HAP-1 (cell line): ENCODE results near the gene NR3C2.
A peak's percentile ranks its signal among the peaks of the same experiment; 100 is the strongest.

ENCODE experiments used
- DNase-seq, 2 experiments: peaks; one replicate each; pipeline ENCODE4 v3.0.0-alpha.2; 2016 to 2020; ENCODE audit warnings: low spot score in 2 of 2
- H3K27me3 ChIP-seq: fragments of 250-450 bp; sonication (Bioruptor Pico); 2 replicates; pipeline ENCODE4 v1.5.1; 2020; ENCODE audit warnings: low read depth, mild to moderate bottlenecking, moderate library complexity
- H3K36me3 ChIP-seq: fragments of 250-450 bp; sonication (Bioruptor Pico); replicated peaks from 2 replicates; pipeline ENCODE4 v1.5.1; 2020; ENCODE audit warnings: mild to moderate bottlenecking
- H3K4me1 ChIP-seq: fragments of 250-450 bp; sonication (Bioruptor Pico); 2 replicates; pipeline ENCODE4 v1.5.1; 2020; ENCODE audit warnings: mild to moderate bottlenecking
- H3K4me3 ChIP-seq: fragments of 250-450 bp; sonication (Bioruptor Pico); 2 replicates; pipeline ENCODE4 v1.5.1; 2020; ENCODE audit warnings: mild to moderate bottlenecking, moderate library complexity
- H3K9me3 ChIP-seq: fragments of 250-450 bp; sonication (Bioruptor Pico); 2 replicates; pipeline ENCODE4 v1.5.1; 2020; ENCODE audit warnings: mild to moderate bottlenecking, moderate library complexity
- in situ Hi-C: fragments of 300-500 bp; cut with MboI; formaldehyde crosslinking; loops from 3 replicates; pipeline ENCODE4 v1.14.3; 2020; ENCODE audit warnings: low sequenced_read_pairs, inconsistent platforms, mixed read lengths

NR3C2 gene

GRCh38 chr4:148072789-148073188, 369.4 kb downstream of the NR3C2 start:
- in situ Hi-C loops = no loop called here
- no peak for DNase-seq
- no peak overlapping the region for H3K4me3 ChIP-seq

GRCh38 chr4:148071009-148071408, 371.2 kb downstream of the NR3C2 start:
- no peak for DNase-seq
- H3K4me3 ChIP-seq = no peak overlapping the region
- H3K36me3 ChIP-seq = no peaks in the 10 kb centered on the region
- H3K27me3 ChIP-seq = no peaks in the 10 kb centered on the region
- in situ Hi-C loops = no loop called here
- H3K9me3 ChIP-seq = no peaks in the 10 kb centered on the region
- peaks cover 4% of the 10 kb centered on the region; the same call in 1 of the 2 replicates for H3K4me1 ChIP-seq

More at GRCh38 chr4:148072789-148073188, 369.4 kb downstream of the NR3C2 start:
- H3K9me3 ChIP-seq = no peaks in the 10 kb centered on the region
- no peaks in the 10 kb centered on the region for H3K27me3 ChIP-seq
- peaks cover 4% of the 10 kb centered on the region; the same call in 1 of the 2 replicates for H3K4me1 ChIP-seq
- H3K36me3 ChIP-seq = no peaks in the 10 kb centered on the region

GRCh38 chr4:148069895-148070178, 372.4 kb downstream of the NR3C2 start:
- in situ Hi-C loops = no loop called here
- Histone ChIP-seq H3K9me3 (no peaks in the 10 kb centered on the region), H3K36me3 (no peaks in the 10 kb centered on the region), H3K4me1 (peaks cover 4% of the 10 kb centered on the region; the same call in 1 of the 2 replicates), H3K4me3 (no peak overlapping the region), H3K27me3 (no peaks in the 10 kb centered on the region)
- no peak for DNase-seq

- no peak for DNase-seq
- peaks cover 4% of the 10 kb centered on the region; the same call in 1 of the 2 replicates for H3K4me1 ChIP-seq
- in situ Hi-C loops = no loop called here
- H3K27me3 ChIP-seq = no peaks in the 10 kb centered on the region
- H3K36me3 ChIP-seq = no peaks in the 10 kb centered on the region
- H3K9me3 ChIP-seq = no peaks in the 10 kb centered on the region
- no peak overlapping the region for H3K4me3 ChIP-seq
Observed at GRCh38 chr4:148069086-148069894, 372.9 kb downstream of the NR3C2 start.

DNA sequence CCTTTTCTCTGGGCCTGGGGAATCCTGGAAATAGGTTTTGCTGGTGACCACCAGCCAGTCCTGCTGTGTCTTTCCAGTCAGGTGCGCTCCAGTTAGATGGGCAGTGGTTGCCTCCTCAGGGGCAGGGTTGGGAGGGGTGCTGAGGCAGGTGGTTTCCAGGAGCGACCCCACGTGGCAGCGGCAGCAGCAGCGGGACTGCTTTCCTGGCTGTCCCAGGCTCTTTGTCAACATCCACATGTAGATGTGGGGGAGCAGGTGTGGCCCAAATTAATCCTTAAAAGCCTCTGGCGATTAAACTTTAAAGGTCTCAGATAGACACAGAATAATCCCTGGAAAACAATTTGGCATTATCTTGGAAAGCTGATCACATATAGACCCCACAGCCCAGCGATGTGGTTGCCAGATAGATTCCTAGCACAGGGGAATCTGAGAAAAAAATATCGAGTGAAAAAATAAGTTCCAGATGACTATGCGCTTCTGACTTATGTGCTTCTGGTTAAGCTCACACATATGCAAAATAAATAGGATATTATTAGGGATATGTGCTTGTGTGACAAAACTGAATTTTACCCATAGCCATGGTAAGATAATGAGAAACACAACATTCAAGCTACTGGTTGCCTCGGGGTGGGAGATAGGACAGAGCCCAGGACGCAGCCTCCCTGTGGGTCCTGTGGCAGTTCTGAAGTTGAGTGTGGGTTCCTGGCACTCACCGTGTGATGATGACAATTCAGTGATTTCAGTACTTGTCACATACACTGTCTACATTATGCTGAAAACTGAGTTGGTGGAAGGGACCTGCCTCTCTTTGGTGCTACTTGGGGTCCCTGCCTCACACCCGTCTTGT, 373.9 kb downstream of the NR3C2 start:
- Histone ChIP-seq H3K4me3 (no peak overlapping the region), H3K27me3 (no peaks in the 10 kb centered on the region), H3K9me3 (no peaks in the 10 kb centered on the region), H3K4me1 (peaks cover 4% of the 10 kb centered on the region; the same call in 1 of the 2 replicates), H3K36me3 (no peaks in the 10 kb centered on the region)
- peak in 1 of 2 experiments; percentile 21 for DNase-seq
- in situ Hi-C loops = no loop called here

GRCh38 chr4:148067301-148067916, 374.8 kb downstream of the NR3C2 start:
- Histone ChIP-seq H3K36me3 (no peaks in the 10 kb centered on the region), H3K9me3 (no peaks in the 10 kb centered on the region), H3K4me1 (peaks cover 4% of the 10 kb centered on the region; the same call in 1 of the 2 replicates), H3K27me3 (no peaks in the 10 kb centered on the region), H3K4me3 (no peak overlapping the region)
- in situ Hi-C loops = no loop called here
- no peak for DNase-seq

- H3K4me1 ChIP-seq = peaks cover 13% of the 10 kb centered on the region
- H3K4me3 ChIP-seq = no peak overlapping the region
- H3K27me3 ChIP-seq = no peaks in the 10 kb centered on the region
- no peak for DNase-seq
- no peaks in the 10 kb centered on the region for H3K36me3 ChIP-seq
- in situ Hi-C loops = no loop called here
- H3K9me3 ChIP-seq = no peaks in the 10 kb centered on the region
Observed at GRCh38 chr4:148065075-148065474, 377.1 kb downstream of the NR3C2 start.

DNA sequence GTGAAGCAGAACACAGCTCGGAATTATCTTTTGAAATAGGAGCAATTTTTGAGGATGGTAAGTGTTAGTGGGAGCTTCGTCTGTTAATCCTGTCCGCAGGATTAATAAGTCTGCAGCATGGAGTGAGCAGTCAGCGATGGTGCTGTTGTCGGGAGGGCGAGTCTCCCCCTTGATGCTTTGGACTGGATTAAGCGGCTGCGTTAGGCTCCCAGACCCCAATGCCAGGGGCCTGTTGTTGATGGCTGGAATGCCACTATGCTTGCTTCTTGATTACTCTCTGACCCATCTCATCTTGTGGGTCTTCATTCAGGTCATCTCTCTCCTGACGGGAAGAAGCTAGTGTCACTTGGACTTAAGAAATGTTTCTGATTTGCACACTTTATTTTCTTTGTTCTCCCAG, 377.8 kb downstream of the NR3C2 start:
- Histone ChIP-seq H3K4me1 (peaks cover 13% of the 10 kb centered on the region), H3K27me3 (no peaks in the 10 kb centered on the region), H3K9me3 (no peaks in the 10 kb centered on the region), H3K4me3 (no peak overlapping the region), H3K36me3 (no peaks in the 10 kb centered on the region)
- in situ Hi-C loops = no loop called here
- DNase-seq = no peak

DNA sequence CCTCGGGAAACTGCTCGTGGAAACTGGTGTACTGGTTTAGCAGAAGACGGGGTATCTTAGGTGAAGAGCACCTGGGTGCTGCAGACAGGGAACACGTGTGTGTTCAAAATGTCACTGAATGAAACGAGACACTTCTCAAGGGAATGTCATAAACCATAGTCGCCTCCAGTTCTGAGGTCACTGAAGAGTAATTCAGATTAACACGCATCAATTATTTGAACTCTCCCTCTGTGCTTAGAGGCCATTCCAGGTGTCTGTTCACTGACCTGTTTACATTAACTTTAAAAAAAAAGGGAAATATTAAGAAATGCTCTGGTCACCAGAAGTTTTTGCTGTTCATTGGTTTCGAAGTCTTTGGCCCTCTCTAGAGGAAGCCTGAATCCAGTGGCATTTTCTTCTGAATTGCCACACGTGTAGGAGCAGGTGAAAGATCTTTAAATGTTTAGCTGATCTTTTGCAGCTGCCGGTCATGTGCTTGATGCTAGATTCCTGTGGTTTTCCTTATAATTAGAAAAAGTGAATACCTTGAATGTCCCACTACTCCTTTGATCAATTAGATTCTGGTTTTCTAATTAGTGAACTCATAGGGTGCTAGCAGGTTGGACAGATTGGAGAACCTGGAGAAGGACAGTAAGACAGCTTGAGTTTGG, 379.8 kb downstream of the NR3C2 start:
- peaks cover 9% of the 10 kb centered on the region for H3K4me1 ChIP-seq
- no peak for DNase-seq
- H3K36me3 ChIP-seq = no peaks in the 10 kb centered on the region
- H3K9me3 ChIP-seq = no peaks in the 10 kb centered on the region
- no peaks in the 10 kb centered on the region for H3K27me3 ChIP-seq
- in situ Hi-C loops = no loop called here
- H3K4me3 ChIP-seq = no peak overlapping the region

- H3K36me3 ChIP-seq = no peaks in the 10 kb centered on the region
- H3K27me3 ChIP-seq = no peaks in the 10 kb centered on the region
- DNase-seq = no peak
- H3K9me3 ChIP-seq = no peaks in the 10 kb centered on the region
- in situ Hi-C loops = no loop called here
- H3K4me3 ChIP-seq = no peak overlapping the region
- H3K4me1 ChIP-seq = peaks cover 9% of the 10 kb centered on the region
Observed at GRCh38 chr4:148061795-148062194, 380.4 kb downstream of the NR3C2 start.

DNA sequence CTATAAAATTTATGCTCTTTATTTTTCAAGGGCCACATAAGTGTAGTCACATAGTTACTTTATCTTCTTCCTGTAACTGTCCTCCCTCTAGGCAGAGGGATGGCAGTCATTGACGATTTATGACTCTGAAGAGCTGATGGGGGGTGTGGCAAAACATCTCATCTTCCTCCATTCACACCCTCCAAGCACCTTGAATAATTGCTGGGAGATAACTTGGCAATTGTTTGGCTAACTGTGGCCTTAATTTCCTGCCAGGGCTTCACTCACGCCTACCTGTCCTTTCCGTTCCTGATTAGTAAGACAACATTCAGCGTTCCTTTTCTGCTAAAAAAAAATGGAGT, 381.1 kb downstream of the NR3C2 start:
- H3K4me1 ChIP-seq = peaks cover 9% of the 10 kb centered on the region
- in situ Hi-C loops = no loop called here
- no peaks in the 10 kb centered on the region for H3K9me3 ChIP-seq
- no peak overlapping the region for H3K4me3 ChIP-seq
- H3K36me3 ChIP-seq = no peaks in the 10 kb centered on the region
- no peak for DNase-seq
- no peaks in the 10 kb centered on the region for H3K27me3 ChIP-seq

DNA sequence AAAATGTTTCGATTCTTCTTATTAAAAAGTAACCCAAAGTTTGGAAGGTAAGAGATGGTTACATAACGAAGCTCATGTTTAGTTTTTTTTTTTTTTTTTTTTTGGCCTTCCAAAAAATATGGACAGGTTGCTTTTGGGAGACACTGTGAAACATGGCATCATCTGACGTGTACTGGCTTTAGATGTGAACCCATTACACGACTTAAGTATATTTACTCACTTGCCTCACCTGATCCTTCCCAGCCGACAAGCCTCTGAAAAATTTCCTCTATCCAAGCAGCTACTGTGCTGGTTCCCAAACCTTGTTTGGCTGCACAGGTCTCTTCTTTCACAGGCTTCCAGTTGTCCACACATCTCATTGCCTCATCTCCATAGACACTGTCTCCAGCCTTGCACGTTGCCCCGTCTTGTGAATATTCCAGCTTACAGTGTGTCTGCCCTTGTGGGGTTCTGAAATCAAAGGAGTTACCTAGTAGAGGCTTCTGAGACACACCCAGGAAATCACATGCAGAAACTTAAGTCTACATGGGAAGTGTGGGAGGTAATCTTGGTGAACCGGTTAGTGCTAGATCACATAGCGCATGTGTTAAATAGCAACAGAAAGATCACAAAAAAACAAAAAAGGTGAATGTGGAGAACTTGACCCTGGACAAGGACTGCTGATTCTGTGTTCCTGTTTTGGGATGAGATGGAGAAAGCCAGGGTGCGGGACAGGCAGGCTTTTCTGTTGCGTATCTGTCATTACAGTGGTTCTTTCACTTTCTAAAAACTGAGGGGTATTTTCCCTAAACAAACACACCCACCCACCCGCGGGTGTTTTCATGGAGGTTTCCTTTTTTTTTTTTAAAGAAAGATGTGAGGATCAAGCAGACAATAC, 381.7 kb downstream of the NR3C2 start:
- no peak for DNase-seq
- in situ Hi-C loops = no loop called here

DNA sequence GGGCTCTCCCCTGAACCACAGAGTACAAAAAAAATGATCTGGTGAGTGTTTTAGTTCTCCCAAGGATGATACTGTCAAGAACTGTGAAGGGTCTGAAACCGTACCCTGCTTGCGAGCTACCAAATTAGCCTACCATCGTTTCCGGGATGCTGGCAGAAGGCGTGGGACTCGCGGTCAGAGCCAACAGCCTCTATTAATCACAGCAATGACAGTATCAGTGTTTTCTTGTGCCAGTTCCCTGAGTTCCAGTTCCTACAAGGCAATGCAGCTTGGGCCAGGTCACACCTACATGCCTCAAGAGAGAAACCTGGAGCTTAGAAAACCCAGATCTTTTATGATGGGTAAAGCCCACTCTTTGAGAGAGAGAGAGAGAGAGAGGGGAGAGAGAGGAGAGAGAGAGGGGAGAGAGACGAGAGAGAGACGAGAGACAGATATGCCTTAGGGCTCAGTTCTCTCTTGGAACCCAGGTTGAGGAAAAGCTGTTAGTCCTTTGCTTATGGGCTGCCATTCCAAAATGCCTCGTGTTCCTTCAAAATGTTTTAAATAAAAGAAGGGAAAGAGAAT, 382.5 kb downstream of the NR3C2 start:
- in situ Hi-C loops = no loop called here
- Histone ChIP-seq H3K4me1 (peaks cover 9% of the 10 kb centered on the region), H3K9me3 (no peaks in the 10 kb centered on the region), H3K36me3 (no peaks in the 10 kb centered on the region), H3K27me3 (no peaks in the 10 kb centered on the region), H3K4me3 (no peak overlapping the region)
- DNase-seq = no peak

More for the DNA sequence above, 381.7 kb downstream of the NR3C2 start:
- Histone ChIP-seq H3K27me3 (no peaks in the 10 kb centered on the region), H3K4me1 (peaks cover 9% of the 10 kb centered on the region), H3K36me3 (no peaks in the 10 kb centered on the region), H3K4me3 (no peak overlapping the region), H3K9me3 (no peaks in the 10 kb centered on the region)
